ENCODE data around the gene NRXN3. TPM values are rescaled to one million over a fixed set of nuclear protein-coding genes. Genes with fewer than 3 reads are reported as not detected.

Gene NRXN3
- total and polyA plus RNA-seq, 2 experiments from 2014 or later: 1.0 to 1.8 TPM

GRCh38 chr14:78383060-78383459 lies 212.9 kb downstream of the NRXN3 start (continued):
- TF ChIP-seq CTCF (conservative IDR thresholded peaks at IDR 0.05; ENCODE audit: low read depth in 2 of 2): no peak
- TF ChIP-seq REST (IDR thresholded peaks at IDR 0.05; ENCODE audit: unreplicated experiment): no peak
- TF ChIP-seq NANOG (IDR thresholded peaks at IDR 0.05; ENCODE audit: borderline replicate concordance): no peak
- TF ChIP-seq JUNB (IDR thresholded peaks at IDR 0.05; ENCODE audit: unreplicated experiment): no peak
- no peak for TF ChIP-seq CREB1 (CRISPR knock-in tag; IDR thresholded peaks at IDR 0.05; ENCODE audit: low read depth)
- TF ChIP-seq STAT1 (IDR thresholded peaks at IDR 0.05; ENCODE audit: unreplicated experiment): no peak
- TF ChIP-seq ETS1 (IDR thresholded peaks at IDR 0.05): no peak
- TF ChIP-seq POLR2AphosphoS5 (IDR thresholded peaks at IDR 0.05; ENCODE audit: low read depth): no peak
- no peak for TF ChIP-seq ZNF331 (CRISPR knock-in tag; IDR thresholded peaks at IDR 0.05; ENCODE audit: low read depth)
- TF ChIP-seq EZH2phosphoT487 (IDR thresholded peaks at IDR 0.05; ENCODE audit: unreplicated experiment): no peak
- TF ChIP-seq EZH2 (IDR thresholded peaks at IDR 0.05; ENCODE audit: low read depth, unreplicated experiment): no peak

GRCh38 chr14:78398216-78398615 lies 228.0 kb downstream of the NRXN3 start:
- DNase-seq (ENCODE audit: low spot score) (no peak), ATAC-seq (no peak)
- no peak overlapping the region for H2AFZ ChIP-seq
- H3K36me3 ChIP-seq (ENCODE audit: insufficient read depth): no peaks in the 10 kb centered on the region
- Mint-ChIP-seq H3K4me1 (peaks cover 5% of the 10 kb centered on the region; the same call in 2 of the 3 replicates), H3K36me3 (ENCODE audit: low read depth) (no peaks in the 10 kb centered on the region), H3K4me3 (no peak overlapping the region), H3K27ac (no peak overlapping the region), H3K27me3 (ENCODE audit: insufficient read depth, low read depth, poor library complexity) (no peaks in the 10 kb centered on the region), H3K9me3 (no peaks in the 10 kb centered on the region)
- peaks cover 2% of the 10 kb centered on the region; the same call in 1 of the 2 replicates for H3K4me1 ChIP-seq (ENCODE audit: insufficient read depth)
- H4K20me1 ChIP-seq (replicated peaks; ENCODE audit: insufficient read depth): no peaks in the 10 kb centered on the region
- H3K27me3 ChIP-seq (ENCODE audit: insufficient read depth): no peaks in the 10 kb centered on the region
- no peak overlapping the region for H3K4me2 ChIP-seq
- no peaks in the 10 kb centered on the region for H3K9me2 ChIP-seq (ENCODE audit: insufficient read depth)
- no peak overlapping the region for H3K27ac ChIP-seq (ENCODE audit: low read depth)
- H3K79me2 ChIP-seq (replicated peaks; ENCODE audit: insufficient read depth): no peaks in the 10 kb centered on the region
- H3F3A ChIP-seq (replicated peaks; ENCODE audit: low read depth): no peaks in the 10 kb centered on the region
- no peak overlapping the region for H3K4me3 ChIP-seq
- no peak for TF ChIP-seq JUNB (IDR thresholded peaks at IDR 0.05; ENCODE audit: unreplicated experiment)
- TF ChIP-seq CTCF (conservative IDR thresholded peaks at IDR 0.05; ENCODE audit: low read depth in 2 of 2): no peak
- TF ChIP-seq REST (IDR thresholded peaks at IDR 0.05; ENCODE audit: unreplicated experiment): no peak
- no peak for TF ChIP-seq ETS1 (IDR thresholded peaks at IDR 0.05)

Data from GM23338 (cell line).